H1 (cell line): ENCODE results near the gene TNN. TPM values are rescaled to one million over a fixed set of nuclear protein-coding genes. Genes with fewer than 3 reads are reported as not detected.

ENCODE experiments used
- CTCF ChIA-PET: fragments of 300-600 bp; sonication (Branson Sonifier 250); formaldehyde crosslinking; loops from one replicate; lab custom pipeline; 2021; ENCODE audit not compliant: partially characterized antibody; lab: Charles Lee
- POLR2A ChIA-PET: fragments of 300-600 bp; sonication (Branson Sonifier 250); formaldehyde crosslinking; loops from one replicate; lab custom pipeline; 2021; ENCODE audit warnings: inconsistent platforms; ENCODE audit not compliant: partially characterized antibody; lab: Charles Lee
- DNase-seq, 2 experiments: peaks; one replicate each; pipeline versions ENCODE4 v3.0.0 to v3.0.0-alpha.2; 2010 to 2022; ENCODE audit warnings: low spot score in 2 of 2, low read depth in 1 of 2, mixed read lengths in 1 of 2
- FAIRE-seq: peaks from 2 replicates; lab custom pipeline; 2011; peaks lifted over from hg19 to GRCh38; lab: Jason Lieb, UNC
- H2AFZ ChIP-seq: 2 replicates; pipeline ENCODE4 v1.8.1; 2012; ENCODE audit warnings: low read length, inconsistent platforms
- H2AK5ac ChIP-seq: 2 replicates; pipeline ENCODE4 v1.6.1; 2013; ENCODE audit warnings: low read depth, low read length
- H2BK120ac ChIP-seq: replicated peaks from 2 replicates; pipeline ENCODE3; 2013; ENCODE audit warnings: low read depth, low read length, inconsistent platforms
- H2BK12ac ChIP-seq: 2 replicates; pipeline ENCODE4 v1.6.1; 2013; ENCODE audit warnings: low read depth, low read length
- H2BK15ac ChIP-seq: 2 replicates; pipeline ENCODE4 v1.6.1; 2013; ENCODE audit warnings: low read length
- H2BK20ac ChIP-seq: 2 replicates; pipeline ENCODE4 v1.6.1; 2013; ENCODE audit warnings: low read length
- H2BK5ac ChIP-seq: 2 replicates; pipeline ENCODE4 v1.6.1; 2013; ENCODE audit warnings: low read depth, low read length
- H3K14ac ChIP-seq: 2 replicates; pipeline ENCODE4 v1.6.1; 2013; ENCODE audit warnings: inconsistent platforms; ENCODE audit not compliant: insufficient read length
- H3K18ac ChIP-seq: 2 replicates; pipeline ENCODE4 v1.6.1; 2013; ENCODE audit warnings: low read length; ENCODE audit errors: extremely low read depth
- H3K23ac ChIP-seq: 2 replicates; pipeline ENCODE4 v1.6.1; 2013; ENCODE audit warnings: inconsistent platforms; ENCODE audit not compliant: insufficient read length
- H3K23me2 ChIP-seq: 2 replicates; pipeline ENCODE4 v1.6.1; 2013; ENCODE audit warnings: low read depth, low read length
- H3K27ac ChIP-seq: 2 replicates; pipeline ENCODE4 v1.6.1; 2011; ENCODE audit warnings: low read depth, low read length, inconsistent platforms
- H3K27me3 ChIP-seq, 4 experiments: replicated peaks in 1 of 4; 1 replicate in 1 of 4; 2 replicates in 3 of 4; pipeline versions ENCODE4 v1.6.1 to v1.8.1; 2011 to 2013; ENCODE audit warnings: low read length in 3 of 4, mild to moderate bottlenecking in 3 of 4, inconsistent platforms in 2 of 4, mixed read lengths in 2 of 4, moderate library complexity in 1 of 4; ENCODE audit not compliant: control insufficient read depth in 3 of 4, insufficient read depth in 3 of 4; ENCODE audit errors: extremely low read depth in 1 of 4
- H3K36me3 ChIP-seq, 4 experiments: 2 replicates each; pipeline versions ENCODE4 v1.6.1 to v1.8.1; 2011 to 2013; ENCODE audit warnings: mild to moderate bottlenecking in 4 of 4, low read length in 3 of 4, moderate library complexity in 2 of 4, control low read depth in 1 of 4, inconsistent platforms in 1 of 4; ENCODE audit not compliant: insufficient read depth in 4 of 4, control insufficient read depth in 2 of 4
- H3K4ac ChIP-seq: replicated peaks from 2 replicates; pipeline ENCODE3; 2013; ENCODE audit warnings: low read length, low read depth, mixed read lengths, inconsistent platforms; ENCODE audit not compliant: insufficient read length
- H3K4me1 ChIP-seq, 4 experiments: replicated peaks in 1 of 4; 1 replicate in 1 of 4; 2 replicates in 3 of 4; pipeline versions ENCODE4 v1.6.1 to v1.8.1; 2011 to 2013; ENCODE audit warnings: low read length in 3 of 4, inconsistent platforms in 2 of 4, mixed read lengths in 1 of 4; ENCODE audit not compliant: insufficient read depth in 4 of 4, control insufficient read depth in 3 of 4
- H3K4me2 ChIP-seq, 2 experiments: 2 replicates each; pipeline versions ENCODE4 v1.6.1 to v1.8.1; 2011 to 2013; ENCODE audit warnings: low read depth in 2 of 2, low read length in 2 of 2, control low read depth in 1 of 2, inconsistent platforms in 1 of 2, mild to moderate bottlenecking in 1 of 2; ENCODE audit not compliant: insufficient read depth in 1 of 2
- H3K4me3 ChIP-seq, 4 experiments: fragments of 200-600, 300-600 bp in 1 of 4; sonication (generic), shearing (Covaris generic), sonication (Bioruptor Twin) in 1 of 4; 2 replicates each; pipeline versions ENCODE4 v1.5.1 to v1.8.1; 2011 to 2016; ENCODE audit warnings: low read length in 4 of 4, low read depth in 3 of 4, control low read depth in 2 of 4, inconsistent platforms in 2 of 4, mild to moderate bottlenecking in 2 of 4, mixed read lengths in 1 of 4, moderate library complexity in 1 of 4; ENCODE audit not compliant: insufficient read depth in 2 of 4; ENCODE audit errors: extremely low read depth in 1 of 4
- H3K56ac ChIP-seq: replicated peaks from 2 replicates; pipeline ENCODE3; 2013; ENCODE audit warnings: low read depth, mild to moderate bottlenecking, mixed read lengths, low read length, inconsistent platforms; ENCODE audit not compliant: insufficient read length
- H3K79me1 ChIP-seq: 2 replicates; pipeline ENCODE4 v1.6.1; 2013; ENCODE audit warnings: low read depth, low read length, control low read depth
- H3K79me2 ChIP-seq, 2 experiments: 2 replicates each; pipeline versions ENCODE4 v1.6.1 to v1.8.1; 2012 to 2013; ENCODE audit warnings: low read length in 2 of 2, mild to moderate bottlenecking in 2 of 2, inconsistent platforms in 1 of 2; ENCODE audit not compliant: insufficient read depth in 2 of 2, control insufficient read depth in 1 of 2
- H3K9ac ChIP-seq, 4 experiments: replicated peaks in 1 of 4; 1 replicate in 1 of 4; 2 replicates in 3 of 4; pipeline versions ENCODE4 v1.6.1 to v1.8.1; 2011 to 2013; ENCODE audit warnings: low read depth in 3 of 4, low read length in 3 of 4, control low read depth in 2 of 4, mild to moderate bottlenecking in 2 of 4, moderate library complexity in 2 of 4, inconsistent platforms in 1 of 4; ENCODE audit errors: extremely low read depth in 1 of 4
- H3K9me3 ChIP-seq, 2 experiments: 2 replicates each; pipeline versions ENCODE4 v1.6.1 to v1.8.1; 2012 to 2013; ENCODE audit warnings: mild to moderate bottlenecking in 2 of 2, moderate library complexity in 2 of 2, control low read depth in 1 of 2, inconsistent platforms in 1 of 2, low read depth in 1 of 2, low read length in 1 of 2, mixed read lengths in 1 of 2; ENCODE audit not compliant: insufficient read depth in 2 of 2
- H4K20me1 ChIP-seq, 2 experiments: replicated peaks in 1 of 2; 2 replicates each; pipeline versions ENCODE3 to v1.8.1; 2011 to 2013; ENCODE audit warnings: inconsistent platforms in 2 of 2, low read length in 2 of 2, mild to moderate bottlenecking in 1 of 2; ENCODE audit not compliant: insufficient read depth in 2 of 2, control insufficient read depth in 1 of 2
- H4K5ac ChIP-seq: 2 replicates; pipeline ENCODE4 v1.6.1; 2013; ENCODE audit warnings: low read length, low read depth, mixed read lengths, inconsistent platforms; ENCODE audit not compliant: insufficient read length
- H4K8ac ChIP-seq: 2 replicates; pipeline ENCODE4 v1.8.0; 2013; ENCODE audit warnings: mild to moderate bottlenecking, moderate library complexity, low read length, inconsistent platforms; ENCODE audit not compliant: insufficient read depth; ENCODE audit errors: extremely low read depth
- H4K91ac ChIP-seq: replicated peaks from 2 replicates; pipeline ENCODE3; 2013; ENCODE audit warnings: low read length, mixed read lengths, inconsistent platforms; ENCODE audit not compliant: insufficient read length
- BACH1 ChIP-seq: IDR thresholded peaks from 2 replicates; pipeline ENCODE4 v1.6.1; 2012; ENCODE audit warnings: low read length, improper control_type of control experiment
- CBX5 ChIP-seq: fragments of 300-800, 300-1000 bp; sonication (generic); IDR thresholded peaks from 2 replicates; pipeline ENCODE4 v1.7.1; 2016; ENCODE audit warnings: antibody characterized with exemption, low read length, low read depth
- MAFK ChIP-seq: IDR thresholded peaks from 2 replicates; pipeline ENCODE4 v1.6.1; 2012; ENCODE audit warnings: low read depth, mild to moderate bottlenecking, improper control_type of control experiment, low read length
- PHF8 ChIP-seq: fragments of 200-600 bp; sonication (generic); conservative IDR thresholded peaks from 2 replicates; pipeline ENCODE4 v1.7.1; 2012; ENCODE audit warnings: low read depth, mild to moderate bottlenecking, inconsistent platforms, low read length, moderate library complexity
- POLR2AphosphoS5 ChIP-seq: IDR thresholded peaks from 2 replicates; pipeline ENCODE4 v1.6.1; 2011; ENCODE audit warnings: low read depth, low read length
- RNF2 ChIP-seq: fragments of 200-900, 300-1000 bp; sonication (generic); IDR thresholded peaks from 2 replicates; pipeline ENCODE4 v1.7.1; 2016; ENCODE audit warnings: borderline replicate concordance, low read depth, mild to moderate bottlenecking, antibody characterized with exemption, low read length; ENCODE audit not compliant: poor library complexity, severe bottlenecking; ENCODE audit errors: missing control alignments
- SAP30 ChIP-seq: fragments of 300-600 bp; sonication (generic); IDR thresholded peaks from 2 replicates; pipeline ENCODE4 v1.7.1; 2012; ENCODE audit warnings: low read length, moderate library complexity, mild to moderate bottlenecking, inconsistent platforms; ENCODE audit not compliant: insufficient read depth, insufficient replicate concordance
- SP1 ChIP-seq: IDR thresholded peaks from 2 replicates; pipeline ENCODE4 v1.6.1; 2011; ENCODE audit warnings: low read depth, low read length
- TAF1 ChIP-seq: IDR thresholded peaks from 2 replicates; pipeline ENCODE4 v1.6.1; 2011; ENCODE audit warnings: mild to moderate bottlenecking, low read depth, low read length
- TEAD4 ChIP-seq: IDR thresholded peaks from 2 replicates; pipeline ENCODE4 v1.6.1; 2012; ENCODE audit warnings: low read depth, low read length, inconsistent platforms, mixed read lengths
- WGBS, 2 experiments: shearing (Covaris generic) in 1 of 2; methylation state at CpG; one replicate each; pipeline versions ENCODE4 v1.1.6 to v1.1.7; 2013 to 2015; ENCODE audit warnings: low lambda C conversion rate in 2 of 2, mixed read lengths in 2 of 2, inconsistent platforms in 1 of 2, low coverage in 1 of 2, missing lambda C conversion rate in 1 of 2; ENCODE audit not compliant: insufficient replicate concordance in 2 of 2, insufficient coverage in 1 of 2, insufficient read length in 1 of 2; ENCODE audit errors: extremely low coverage in 1 of 2, missing lambda C conversion rate in 1 of 2; 5-methylcytosine and 5-hydroxymethylcytosine counted together
- polyA plus RNA-seq, 7 experiments: library from polyadenylated mRNA; depleted of rRNA in 3 of 7; stranded (reverse) in 5 of 7; unstranded in 2 of 7; fragments of >200 nt in 5 of 7; fragments of 200-250 nt in 2 of 7; gene quantifications; 1 replicate in 5 of 7; 2 replicates in 1 of 7; 4 replicates in 1 of 7; pipeline versions ENCODE4 v1.2.1 to v1.2.3, GENCODE V29; 2011 to 2013; ENCODE audit warnings: missing spikeins in 2 of 7, mixed read lengths in 2 of 7
- total RNA-seq: library from RNA; stranded (reverse); fragmentation: NEBNext Ultra II Directional; extraction: Animal tissue kit (Norgen Biotek cat#: 25700); gene quantifications from 2 replicates; pipeline ENCODE4 v1.2.1, GENCODE V29; 2021
- TF ChIP-seq, protein P1 (sequence below): IDR thresholded peaks from 2 replicates; pipeline ENCODE4 v1.6.1; 2012; ENCODE audit warnings: low read length, inconsistent platforms

Gene TNN
- total and polyA plus RNA-seq, 2 of the 8 experiments (the other 6 are each of a cell fraction or from before 2014, with no cell fraction given), result 0.21 to 0.30 TPM

DNA sequence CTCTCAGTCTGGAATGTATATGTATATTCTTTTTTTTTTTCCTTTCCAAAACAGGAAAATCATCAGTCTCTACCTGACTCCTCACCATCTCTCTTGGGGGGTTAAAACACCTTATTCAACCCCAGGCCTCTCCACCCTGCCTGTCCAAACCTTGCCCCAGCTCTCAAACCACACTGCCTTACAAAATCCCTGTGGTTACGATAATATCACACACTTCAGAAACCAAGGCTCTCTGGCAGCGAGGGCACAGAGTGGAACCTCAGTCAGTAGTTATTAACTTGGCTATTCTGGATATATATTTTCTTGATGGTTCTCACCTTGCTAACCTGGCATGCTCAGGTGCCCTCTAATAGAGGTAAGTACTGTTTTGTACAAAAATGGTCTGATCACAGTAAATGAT is 100.2 kb downstream of the TNN start:
- H4K91ac ChIP-seq, result no peak overlapping the region
- CTCF ChIA-PET, result interaction anchor here (0.7 to 2.5 kb wide), 4 partner anchors 13 to 149 kb away, joined by 3 to 12 read pairs (median 6); partner anchors contain the start of gene KIAA0040
- H3K18ac ChIP-seq, result no peak overlapping the region
- DNase-seq (no peak), FAIRE-seq (no peak)
- H2BK5ac ChIP-seq, result no peak overlapping the region
- H2BK15ac ChIP-seq, result no peak overlapping the region
- H2BK20ac ChIP-seq, result no peak overlapping the region
- H4K20me1 ChIP-seq, result no peaks in the 10 kb centered on the region
- H3K23me2 ChIP-seq, result no peaks in the 10 kb centered on the region
- H3K79me2 ChIP-seq, result no peaks in the 10 kb centered on the region
- H3K14ac ChIP-seq, result no peak overlapping the region
- H3K23ac ChIP-seq, result no peak overlapping the region
- no peak overlapping the region for H2AFZ ChIP-seq
- H3K9ac ChIP-seq, result no peak overlapping the region
- no peaks in the 10 kb centered on the region for H3K9me3 ChIP-seq
- H3K79me1 ChIP-seq, result no peaks in the 10 kb centered on the region
- H3K36me3 ChIP-seq, result no peaks in the 10 kb centered on the region
- H3K4me2 ChIP-seq, result no peak overlapping the region
- no peak overlapping the region for H3K27ac ChIP-seq
- no peak overlapping the region for H3K4me3 ChIP-seq
- H3K56ac ChIP-seq, result no peak overlapping the region
- H3K4me1 ChIP-seq, result no peaks in the 10 kb centered on the region
- H2BK12ac ChIP-seq, result no peak overlapping the region
- H4K5ac ChIP-seq, result no peak overlapping the region
- POLR2A ChIA-PET, result no interaction called here
- WGBS, 2 experiments, result 83% methylated on average over 2 of the region's 2 CpGs; no CpG with 5 or more reads in 1 of the 2 experiments
- TF ChIP-seq SP1 (no peak), TEAD4 (no peak), CBX5 (no peak), BACH1 (no peak), POLR2AphosphoS5 (no peak), RNF2 (no peak), SAP30 (no peak), MAFK (no peak), TAF1 (no peak), PHF8 (no peak)
- TF ChIP-seq, protein P1, sequence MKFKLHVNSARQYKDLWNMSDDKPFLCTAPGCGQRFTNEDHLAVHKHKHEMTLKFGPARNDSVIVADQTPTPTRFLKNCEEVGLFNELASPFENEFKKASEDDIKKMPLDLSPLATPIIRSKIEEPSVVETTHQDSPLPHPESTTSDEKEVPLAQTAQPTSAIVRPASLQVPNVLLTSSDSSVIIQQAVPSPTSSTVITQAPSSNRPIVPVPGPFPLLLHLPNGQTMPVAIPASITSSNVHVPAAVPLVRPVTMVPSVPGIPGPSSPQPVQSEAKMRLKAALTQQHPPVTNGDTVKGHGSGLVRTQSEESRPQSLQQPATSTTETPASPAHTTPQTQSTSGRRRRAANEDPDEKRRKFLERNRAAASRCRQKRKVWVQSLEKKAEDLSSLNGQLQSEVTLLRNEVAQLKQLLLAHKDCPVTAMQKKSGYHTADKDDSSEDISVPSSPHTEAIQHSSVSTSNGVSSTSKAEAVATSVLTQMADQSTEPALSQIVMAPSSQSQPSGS, result no peak
- no peaks in the 10 kb centered on the region for H3K27me3 ChIP-seq
- H4K8ac ChIP-seq, result no peak overlapping the region
- no peak overlapping the region for H2BK120ac ChIP-seq
- H2AK5ac ChIP-seq, result no peak overlapping the region
- no peak overlapping the region for H3K4ac ChIP-seq
